ENCODE measurements around the gene SLC32A1. TPM values are rescaled to one million over a fixed set of nuclear protein-coding genes. Genes with fewer than 3 reads are reported as not detected.

Gene SLC32A1
- total RNA-seq, 1 experiment from 2014 or later = 0.24 TPM

- Histone ChIP-seq H4K5ac (ENCODE audit: insufficient read length, low read depth, low read length) (no peak overlapping the region), H2AFZ (ENCODE audit: low read length) (no peak overlapping the region), H3K27ac (ENCODE audit: insufficient read length, low read depth, low read length) (no peak overlapping the region), H3K23ac (ENCODE audit: insufficient read length, low read depth, low read length) (no peak overlapping the region), H3K27me3 (ENCODE audit: insufficient read depth, low read length) (peaks cover 92% of the 10 kb centered on the region), H3K9me3 (ENCODE audit: control insufficient read depth, low read depth, low read length) (no peaks in the 10 kb centered on the region), H3K4me1 (ENCODE audit: insufficient read depth, low read length) (peaks cover 10% of the 10 kb centered on the region; the same call in 1 of the 2 replicates), H2BK120ac (ENCODE audit: low read depth, low read length, poor library complexity, severe bottlenecking) (no peak overlapping the region), H3K79me1 (ENCODE audit: insufficient read depth, low read depth, low read length, poor library complexity, severe bottlenecking) (no peaks in the 10 kb centered on the region), H2BK20ac (ENCODE audit: low read depth, low read length, poor library complexity, severe bottlenecking) (no peak overlapping the region), H3K18ac (ENCODE audit: insufficient read length, low read depth, low read length) (no peak overlapping the region), H3T11ph (ENCODE audit: low read length) (no peak overlapping the region), H3K4ac (ENCODE audit: low read depth, low read length) (no peak overlapping the region), H3K4me2 (ENCODE audit: insufficient read depth, insufficient read length, low read length) (peak overlapping the region; percentile 58), H3K23me2 (ENCODE audit: insufficient read length, low read depth, low read length, poor library complexity, severe bottlenecking) (peaks cover 25% of the 10 kb centered on the region), H2BK12ac (ENCODE audit: insufficient read length, low read depth, low read length) (no peak overlapping the region), H2BK5ac (ENCODE audit: insufficient read length, low read length) (no peak overlapping the region), H4K91ac (ENCODE audit: insufficient read length, low read depth, low read length) (no peak overlapping the region), H3K14ac (ENCODE audit: insufficient read depth, low read length) (no peak overlapping the region), H3K79me2 (ENCODE audit: insufficient read depth, low read length) (no peaks in the 10 kb centered on the region), H2BK15ac (ENCODE audit: low read depth, low read length) (no peak overlapping the region; the same call in 1 of the 2 replicates), H4K20me1 (ENCODE audit: control insufficient read depth, insufficient read depth, insufficient read length) (no peaks in the 10 kb centered on the region), H4K8ac (replicated peaks; ENCODE audit: insufficient read length, low read depth, low read length) (no peak overlapping the region), H3K9ac (ENCODE audit: extremely low read depth, insufficient read length, low read length) (no peak overlapping the region), H3K56ac (ENCODE audit: insufficient read length, low read depth, low read length) (no peak overlapping the region), H2AK5ac (ENCODE audit: insufficient read length, low read length) (no peak overlapping the region)
- WGBS (ENCODE audit: extremely low coverage, insufficient read length, low lambda C conversion rate) = no CpG with 5 or more reads among the region's 35 CpGs
- peak; percentile 72 for DNase-seq
- peaks cover 100% of the 10 kb centered on the region for H3K27me3 Mint-ChIP-seq (ENCODE audit: low read depth)
- no peak overlapping the region; a peak in 1 of 7 replicates for H3K27ac Mint-ChIP-seq
- peaks cover 0 to 2% (median 0%) of the 10 kb centered on the region in 3 experiments; a peak in 1 of 7 replicates for H3K36me3 Mint-ChIP-seq (ENCODE audit: insufficient read depth in 1 of 3, low read depth in 3 of 3)
- peak; percentile 32; the same call in 1 of the 3 replicates for TF ChIP-seq CTCF (conservative IDR thresholded peaks at IDR 0.05)
- H3K9me3 Mint-ChIP-seq = peaks cover 4 to 7% of the 10 kb centered on the region in 2 experiments; a peak in 4 of 5 replicates
- H3K4me3 Mint-ChIP-seq = peak overlapping the region; percentile 42 to 75
- peaks cover 56 to 71% of the 10 kb centered on the region in 2 experiments for H3K4me1 Mint-ChIP-seq
Measured at GRCh38 chr20:38725148-38725901, 1.0 kb downstream of the SLC32A1 start.

All from H9 (cell line).